ENCODE data around the gene LTBP3. TPM values are rescaled to one million over a fixed set of nuclear protein-coding genes. Genes with fewer than 3 reads are reported as not detected.

The LTBP3 gene
- total RNA-seq: 10 to 100 TPM; 35.5 to 36.3 TPM

GRCh38 chr11:65558002-65558929, at the start of gene LTBP3:
LTBP3 (minus strand) TSS chr11:65558359; CDS start chr11:65557959, 400 bp downstream.
- ChIA-PET CTCF (interaction anchor here (1.0 to 3.2 kb wide), 5 partner anchors 8 to 24 kb away, joined by 3 to 20 read pairs (median 5); partner anchors contain the start of genes FAM89B and ZNRD2), POLR2A (interaction anchor here (0.5 to 1.3 kb wide), 4 partner anchors 17 to 1096 kb away, joined by 3 to 6 read pairs (median 3); partner anchors contain the start of gene EHBP1L1)

- CTCF ChIA-PET: interaction anchor here (0.6 to 1.0 kb wide), 3 partner anchors 30 to 83 kb away, joined by 3 read pairs; no protein-coding TSS in a partner anchor
- POLR2A ChIA-PET: no interaction called here
Observed at GRCh38 chr11:65606876-65607613, 48.9 kb upstream of the LTBP3 start.

- POLR2A ChIA-PET: interaction anchor here (0.6 to 1.5 kb wide), 2 partner anchors 9 to 12 kb away, joined by 3 to 6 read pairs; partner anchors contain the start of gene KCNK7
- CTCF ChIA-PET: interaction anchor here (1.3 kb wide), 1 partner anchor 11 kb away, joined by 7 read pairs; no protein-coding TSS in a partner anchor
Observed at GRCh38 chr11:65604258-65604657, 46.1 kb upstream of the LTBP3 start.

GRCh38 chr11:65599955-65600246, 41.7 kb upstream of the LTBP3 start:
- ChIA-PET POLR2A (no interaction called here), CTCF (interaction anchor here (2.2 kb wide), 1 partner anchor 59 kb away, joined by 8 read pairs; no protein-coding TSS in a partner anchor)

- ChIA-PET POLR2A (no interaction called here), CTCF (interaction anchor here (2.2 kb wide), 1 partner anchor 58 kb away, joined by 8 read pairs; no protein-coding TSS in a partner anchor)
Observed at GRCh38 chr11:65599216-65599954, 41.2 kb upstream of the LTBP3 start.

GRCh38 chr11:65598258-65598699, 40.1 kb upstream of the LTBP3 start:
- ChIA-PET CTCF (interaction anchor here (0.6 to 1.3 kb wide), 2 partner anchors 10 to 133 kb away, joined by 3 to 4 read pairs; no protein-coding TSS in a partner anchor), POLR2A (no interaction called here)

GRCh38 chr11:65596520-65596919, 38.4 kb upstream of the LTBP3 start:
- ChIA-PET POLR2A (interaction anchor here (1.8 kb wide), 1 partner anchor 8 kb away, joined by 6 read pairs; no protein-coding TSS in a partner anchor), CTCF (interaction anchor here (1.1 to 4.2 kb wide), 3 partner anchors 11 to 88 kb away, joined by 3 to 23 read pairs (median 3); partner anchors contain the start of gene FAM89B)

- ChIA-PET POLR2A (interaction anchor here (0.6 to 1.8 kb wide), 2 partner anchors 9 to 482 kb away, joined by 3 to 6 read pairs; no protein-coding TSS in a partner anchor), CTCF (interaction anchor here (1.1 to 4.2 kb wide), 3 partner anchors 10 to 87 kb away, joined by 3 to 23 read pairs (median 3); partner anchors contain the start of gene FAM89B)
Observed at GRCh38 chr11:65595543-65596281, 37.6 kb upstream of the LTBP3 start, which contains the start of gene KCNK7. KCNK7 (minus strand) TSS chr11:65595800; CDS start chr11:65595772, 28 bp downstream.

- ChIA-PET CTCF (interaction anchor here (1.2 to 4.2 kb wide), 4 partner anchors 10 to 23 kb away, joined by 3 to 23 read pairs (median 4); partner anchors contain the start of genes FAM89B, MAP3K11 and PCNX3), POLR2A (interaction anchor here (1.8 kb wide), 1 partner anchor 10 kb away, joined by 6 read pairs; no protein-coding TSS in a partner anchor)
Observed at GRCh38 chr11:65595131-65595530, 37.0 kb upstream of the LTBP3 start.

- POLR2A ChIA-PET: interaction anchor here (0.8 to 2.0 kb wide), 6 partner anchors 9 to 53 kb away, joined by 3 to 7 read pairs (median 3); partner anchors contain the start of gene EHBP1L1
Observed at GRCh38 chr11:65593518-65594414, 35.6 kb upstream of the LTBP3 start.

GRCh38 chr11:65592858-65593517, 34.8 kb upstream of the LTBP3 start:
- CTCF ChIA-PET: interaction anchor here (1.1 to 4.2 kb wide), 13 partner anchors 8 to 118 kb away, joined by 3 to 23 read pairs (median 5); partner anchors contain the start of genes EHBP1L1, FAM89B, MAP3K11 and PCNX3
- POLR2A ChIA-PET: interaction anchor here (0.8 to 2.0 kb wide), 5 partner anchors 10 to 53 kb away, joined by 3 to 7 read pairs (median 3); partner anchors contain the start of gene EHBP1L1

More at GRCh38 chr11:65593518-65594414, 35.6 kb upstream of the LTBP3 start:
- CTCF ChIA-PET: interaction anchor here (0.7 to 4.2 kb wide), 18 partner anchors 8 to 117 kb away, joined by 3 to 23 read pairs (median 5); partner anchors contain the start of genes EHBP1L1, FAM89B, MAP3K11 and PCNX3

- ChIA-PET POLR2A (interaction anchor here (0.6 to 1.3 kb wide), 3 partner anchors 12 to 52 kb away, joined by 3 to 5 read pairs (median 3); no protein-coding TSS in a partner anchor), CTCF (interaction anchor here (0.7 to 4.2 kb wide), 4 partner anchors 17 to 119 kb away, joined by 3 to 23 read pairs (median 7); partner anchors contain the start of gene FAM89B)
Observed at GRCh38 chr11:65591939-65592857, 34.0 kb upstream of the LTBP3 start.

- ChIA-PET CTCF (interaction anchor here (0.9 to 5.1 kb wide), 9 partner anchors 11 to 49 kb away, joined by 3 to 81 read pairs (median 3); partner anchors contain the start of genes EHBP1L1 and PCNX3), POLR2A (interaction anchor here (0.6 to 1.5 kb wide), 6 partner anchors 13 to 73 kb away, joined by 3 to 7 read pairs (median 4); partner anchors contain the start of genes EHBP1L1, FAM89B, MAP3K11 and PCNX3)
Observed at GRCh38 chr11:65590240-65590738, 32.1 kb upstream of the LTBP3 start.

Measured in activated CD8-positive, alpha-beta memory T cell treated with anti-CD3 and anti-CD28 coated beads for 36 hours (primary cell).